HuH-7.5 (cell line): Measurements from ENCODE around the gene ATP6V1G3.
"Not testable (repeated sequence)": the region's sequence is repeated elsewhere in the genome, so short reads cannot be mapped to it uniquely, and the experiment has no call there.

Source experiments
- DNase-seq: peaks from one replicate; pipeline ENCODE4 v3.0.0; 2011; ENCODE audit warnings: low spot score

Gene ATP6V1G3

DNA sequence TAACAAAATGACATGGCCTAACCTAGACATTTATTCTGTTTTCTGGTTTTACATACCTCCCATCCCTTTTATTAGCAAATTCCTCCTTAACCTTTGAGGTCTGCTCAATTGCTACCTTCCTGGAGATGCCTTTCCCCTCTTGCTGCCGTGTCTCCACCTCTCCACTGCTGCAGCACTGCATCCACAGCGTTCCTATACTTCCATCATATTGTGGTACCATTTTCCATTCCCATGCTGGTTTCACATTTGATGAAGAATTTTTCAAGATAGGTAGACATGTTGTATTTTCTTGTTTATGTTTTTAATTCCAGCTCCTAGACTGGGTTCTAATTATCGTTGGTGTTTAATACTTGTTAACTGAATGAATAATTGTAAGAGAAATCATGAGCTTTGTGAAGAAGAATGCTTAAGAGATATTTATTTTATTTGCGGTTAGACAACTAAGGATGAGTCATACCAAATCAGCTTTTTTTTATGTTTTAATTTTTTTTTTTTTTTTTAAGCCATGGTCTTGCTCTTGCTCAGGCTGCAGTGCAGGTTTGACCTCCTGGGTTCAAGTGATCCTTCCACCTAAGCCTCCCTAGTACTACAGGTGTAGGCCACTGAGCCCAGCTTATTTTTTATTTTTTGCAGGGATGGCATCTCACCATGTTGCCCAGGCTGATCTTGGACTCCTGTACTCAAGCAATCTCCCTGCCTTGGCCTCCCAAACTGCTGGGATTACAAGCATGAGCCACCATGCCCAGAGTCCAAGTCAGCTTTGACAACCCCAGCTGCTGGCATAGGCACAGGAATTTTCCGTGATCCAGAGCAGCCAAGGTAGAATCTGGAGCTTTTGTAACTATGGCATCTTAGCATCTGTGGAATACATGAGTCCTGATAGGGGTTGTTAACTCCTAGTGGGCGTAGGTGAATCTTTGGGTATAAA lies 44.0 kb downstream of the ATP6V1G3 start:
- DNase-seq, result no peak

DNA sequence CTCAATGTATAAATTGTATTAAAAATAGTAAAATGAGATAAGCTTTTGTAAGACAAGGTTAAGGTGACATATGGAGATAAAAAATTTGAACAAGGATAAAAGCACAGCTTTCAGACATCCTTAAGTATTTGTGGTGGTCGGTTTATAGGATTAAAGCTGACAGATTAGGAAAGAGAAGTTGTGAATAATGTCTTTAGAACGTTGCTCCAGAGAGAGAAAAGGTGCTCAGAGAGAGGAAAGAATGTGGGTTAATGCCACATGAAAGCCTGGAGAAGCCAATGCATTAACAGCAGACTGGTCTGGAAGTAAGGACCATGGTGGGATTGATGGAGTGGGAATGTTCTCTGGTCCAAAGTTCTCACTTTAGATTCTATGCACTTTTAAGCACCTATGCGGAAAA lies 44.8 kb downstream of the ATP6V1G3 start:
- DNase-seq, result no peak

DNA sequence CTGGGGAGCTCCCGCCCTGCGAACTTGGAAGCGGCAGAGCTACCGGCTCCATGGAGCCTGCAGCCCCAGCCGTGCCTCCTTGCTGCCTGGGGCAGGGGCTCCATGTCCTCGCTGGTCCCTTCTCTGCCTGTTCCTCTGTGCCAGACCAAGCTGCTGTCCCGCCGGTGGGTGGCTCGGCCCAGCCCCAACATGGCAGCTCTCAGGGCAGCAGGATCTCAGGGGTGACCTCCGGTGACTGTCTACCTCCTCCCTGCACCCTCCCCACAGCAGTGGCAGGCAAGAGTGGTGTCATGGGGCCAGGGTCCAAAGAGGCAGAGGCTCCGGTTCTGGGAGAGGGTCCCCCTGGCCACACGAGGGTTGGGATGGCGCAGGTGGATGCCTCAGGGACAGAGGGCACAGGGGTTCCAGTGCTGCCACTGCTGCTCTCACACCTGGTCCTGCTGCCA lies 45.8 kb downstream of the ATP6V1G3 start:
- no peak for DNase-seq

DNA sequence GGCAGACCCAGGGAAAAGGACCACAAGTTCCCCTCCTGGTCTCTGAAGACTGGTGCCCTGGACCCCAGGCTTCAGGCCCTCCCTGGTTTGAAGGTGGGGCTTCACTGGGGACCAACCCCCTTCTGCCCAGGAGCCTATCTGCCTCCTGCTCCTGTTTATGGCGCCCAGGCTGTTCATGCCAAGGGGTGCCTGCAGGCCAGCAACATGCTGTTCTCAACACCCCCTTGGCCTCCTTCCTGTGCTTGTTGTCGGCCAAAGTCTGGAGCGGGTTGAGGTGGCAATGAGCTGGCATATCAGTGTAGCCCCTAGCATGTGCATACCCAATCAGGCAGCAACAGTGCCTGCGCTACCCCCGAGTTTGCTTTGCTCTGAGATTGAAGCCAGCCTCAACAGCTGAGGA lies 46.3 kb downstream of the ATP6V1G3 start:
- DNase-seq, result no peak

DNA sequence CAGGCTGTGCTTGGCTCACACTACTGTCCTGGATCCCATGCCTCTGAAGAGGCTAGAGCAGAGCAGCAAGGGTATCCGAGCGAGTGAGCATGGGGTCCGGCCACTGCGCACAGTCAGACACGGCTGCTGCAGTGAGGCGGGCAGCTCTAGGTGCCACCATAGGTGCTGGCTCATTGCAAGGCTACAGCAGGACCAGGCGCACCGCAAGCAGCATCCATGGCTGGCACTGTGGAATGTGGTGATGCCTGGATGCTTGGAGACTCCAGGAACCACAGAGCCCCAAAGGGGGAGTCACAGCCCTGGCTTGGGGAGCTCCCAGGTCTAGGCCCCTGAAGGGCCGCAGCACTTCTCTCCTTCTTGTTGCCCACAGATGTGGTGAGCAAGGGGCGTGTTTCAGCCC lies 47.2 kb downstream of the ATP6V1G3 start:
- no peak for DNase-seq

DNA sequence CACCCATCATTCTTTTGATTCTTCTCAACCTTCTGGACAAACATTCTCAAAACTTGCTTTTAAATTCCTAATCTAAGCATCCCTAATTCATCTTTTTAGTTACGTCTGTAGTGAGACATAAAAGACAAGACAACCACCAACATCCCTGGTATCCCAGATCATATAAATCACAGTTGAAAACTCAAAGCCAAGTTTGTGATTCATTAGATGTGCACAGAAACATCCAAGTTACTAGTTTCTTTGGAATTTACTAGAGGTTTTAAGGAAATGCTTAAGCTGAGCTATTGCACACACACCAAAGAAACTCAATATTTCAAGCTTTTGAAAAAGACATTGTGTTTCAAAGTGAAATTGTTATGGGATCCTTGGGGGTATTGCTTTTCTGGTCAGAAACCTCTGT lies 47.6 kb downstream of the ATP6V1G3 start:
- no peak for DNase-seq

DNA sequence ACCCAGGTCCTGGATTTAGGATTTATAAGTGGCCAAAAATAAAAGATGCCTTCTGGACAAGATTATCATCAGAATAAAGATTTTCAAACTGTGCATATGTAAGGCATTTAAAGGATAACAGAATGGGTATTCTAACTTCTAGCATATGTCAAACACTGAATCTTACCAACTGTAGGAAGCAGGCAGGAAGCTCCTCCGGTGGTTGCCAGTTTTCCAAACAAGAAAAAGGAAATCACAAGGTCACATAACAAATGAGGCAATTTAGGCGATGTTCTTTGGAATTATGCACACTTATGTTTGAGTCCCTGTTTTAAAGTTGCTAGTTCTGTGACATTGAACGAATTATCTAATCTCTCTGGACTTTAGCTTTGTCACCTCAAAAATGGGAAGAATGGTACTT lies 48.9 kb downstream of the ATP6V1G3 start:
- DNase-seq, result no peak

DNA sequence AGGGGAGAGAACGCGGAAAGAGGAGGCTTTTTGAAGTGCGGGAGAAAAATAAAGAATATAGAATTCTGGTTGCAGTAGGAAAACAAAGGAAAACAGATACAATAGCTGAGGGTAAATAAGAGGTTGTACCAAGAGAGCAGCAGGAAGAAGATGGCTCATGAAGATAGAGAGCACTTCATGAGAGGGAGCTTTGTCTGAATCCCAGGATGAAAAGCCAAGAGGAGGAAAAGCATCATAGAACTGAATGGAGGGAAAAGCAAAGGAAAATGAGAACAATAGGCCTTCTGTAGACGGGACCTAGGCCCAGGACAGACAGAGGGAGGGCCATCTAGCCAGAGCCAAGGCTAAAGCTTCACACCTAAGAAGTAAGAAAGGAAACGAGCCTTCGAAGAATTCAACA lies 49.5 kb downstream of the ATP6V1G3 start:
- no peak for DNase-seq

DNA sequence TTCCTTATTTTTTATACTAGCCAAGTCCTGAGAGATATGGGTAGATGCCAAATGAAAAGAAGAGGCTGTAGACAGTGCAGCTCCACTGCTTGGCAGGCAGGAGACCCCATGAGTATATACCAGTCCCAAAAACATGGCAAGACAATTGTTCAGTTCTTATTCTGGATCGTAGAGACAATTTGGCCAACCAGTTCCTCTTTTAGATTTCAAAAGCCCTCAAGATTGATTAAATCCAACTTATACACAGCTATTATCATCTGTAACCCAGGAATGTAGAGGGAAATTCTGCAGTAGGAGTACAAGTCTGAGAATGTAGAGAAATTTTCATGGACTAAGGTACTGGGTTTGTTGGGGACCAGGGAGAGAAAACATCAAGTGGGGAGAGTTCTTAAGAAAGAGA lies 50.3 kb downstream of the ATP6V1G3 start:
- DNase-seq, result no peak

DNA sequence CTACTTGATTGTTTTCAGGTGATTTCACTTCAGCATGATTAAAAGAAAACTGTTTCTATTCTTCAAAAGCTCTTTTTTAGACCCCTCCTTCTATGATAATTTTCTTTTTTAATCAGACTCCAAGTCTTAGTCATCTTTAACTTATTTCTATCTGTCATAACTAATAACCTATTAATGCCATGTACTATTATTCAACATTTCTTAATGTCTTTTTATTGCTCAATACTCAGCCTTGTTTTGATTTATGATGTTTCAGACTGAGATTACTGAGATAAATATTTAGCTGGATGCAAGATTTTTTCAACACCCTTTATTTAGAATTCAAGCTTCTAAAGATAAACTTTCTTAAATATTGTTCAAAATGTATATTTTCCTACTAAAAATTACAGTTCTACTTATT lies 53.6 kb downstream of the ATP6V1G3 start:
- DNase-seq, result no peak

DNA sequence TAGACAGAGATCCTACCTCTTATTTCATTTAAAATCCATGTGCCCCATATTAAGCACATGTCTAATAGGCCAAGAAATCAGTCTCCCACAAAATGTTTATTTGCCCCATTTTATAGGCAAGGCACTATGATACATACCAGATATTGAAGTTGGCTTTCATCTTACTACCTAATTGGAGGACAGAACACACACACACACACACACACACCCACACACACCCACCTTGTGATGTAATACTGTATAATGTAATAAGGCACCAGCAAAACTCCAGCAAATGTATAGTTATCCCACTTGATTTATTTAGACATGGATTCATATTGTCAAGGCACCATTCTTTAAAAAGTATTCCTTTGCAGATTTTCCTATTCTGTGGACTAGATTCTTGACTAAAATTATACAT lies 56.8 kb downstream of the ATP6V1G3 start:
- DNase-seq, result no peak

DNA sequence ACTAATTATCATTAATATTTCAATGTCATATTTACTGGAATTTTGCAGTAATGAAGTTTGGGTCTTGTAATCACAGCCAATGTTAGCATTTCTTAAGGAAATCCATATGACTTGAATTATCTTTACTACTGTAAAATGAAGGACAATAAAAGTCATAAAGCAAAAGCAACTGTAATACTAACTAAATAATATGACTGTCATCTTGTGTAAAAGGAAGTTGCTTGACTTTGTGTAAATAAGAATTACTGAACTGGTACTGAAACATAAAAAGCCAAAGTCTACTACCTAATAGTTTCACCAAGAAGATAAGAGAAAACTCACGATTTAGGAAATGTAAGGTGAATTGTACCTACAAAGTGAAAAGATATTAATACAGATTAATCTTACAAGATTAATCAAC lies 57.5 kb downstream of the ATP6V1G3 start:
- no peak for DNase-seq

DNA sequence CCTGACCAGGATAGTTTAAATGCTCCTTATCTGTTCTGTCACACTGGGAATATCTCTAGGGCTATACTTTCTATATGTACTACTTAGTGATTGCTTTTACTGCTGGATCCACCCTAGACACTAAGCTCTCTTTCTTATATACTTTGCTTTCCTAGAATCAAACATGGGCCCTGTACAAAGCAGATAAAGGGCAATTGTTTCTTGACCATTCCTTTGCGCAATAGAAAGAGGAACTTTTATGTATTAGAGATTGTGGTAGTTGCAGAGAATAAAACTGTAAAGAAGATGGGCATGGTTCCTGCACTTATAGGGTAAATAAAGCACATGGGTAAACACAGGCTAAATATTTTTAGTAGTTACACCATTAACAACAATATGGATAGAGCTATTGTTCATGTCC lies 58.8 kb downstream of the ATP6V1G3 start:
- DNase-seq, result no peak

DNA sequence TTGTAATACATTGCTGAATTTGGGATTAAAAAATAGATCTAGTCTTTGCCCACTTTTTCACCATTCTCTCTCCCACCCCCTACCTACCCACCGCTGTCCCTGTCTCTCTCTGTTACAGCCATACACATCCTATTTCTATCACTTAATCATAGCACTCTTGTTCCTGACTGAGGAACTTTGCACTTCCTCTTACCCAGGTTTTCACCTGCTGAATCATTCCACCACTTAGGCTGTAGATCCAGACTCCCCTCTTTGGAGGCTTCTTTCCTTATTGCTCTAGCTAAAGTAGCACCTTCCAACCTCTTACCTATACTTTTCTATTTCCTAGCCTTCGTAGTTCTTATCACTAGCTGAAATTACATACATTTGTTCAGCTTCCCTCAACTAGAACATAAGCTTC lies 59.6 kb downstream of the ATP6V1G3 start:
- no peak for DNase-seq

DNA sequence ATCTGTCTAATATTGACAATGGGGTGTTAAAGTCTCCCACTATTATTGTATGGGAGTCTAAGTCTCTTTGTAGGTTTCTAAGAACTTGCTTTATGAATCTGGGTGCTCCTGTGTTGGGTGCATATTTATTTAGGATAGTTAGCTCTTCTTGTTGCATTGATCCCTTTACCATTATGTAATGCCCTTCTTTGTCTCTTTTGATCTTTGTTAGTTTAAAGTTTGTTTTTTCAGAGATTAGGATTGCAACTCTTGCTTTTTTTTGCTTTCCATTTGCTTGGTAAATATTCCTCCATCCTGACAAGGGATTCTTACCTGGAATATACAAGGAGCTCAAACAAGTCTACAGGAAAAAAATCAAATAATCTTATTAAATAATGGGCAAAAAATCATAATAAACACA lies 63.1 kb downstream of the ATP6V1G3 start:
- DNase-seq, result not testable (repeated sequence)
